Frontal cortex (tissue), 4 donors: ENCODE data around the gene FXYD5. TPM values are rescaled to one million over a fixed set of nuclear protein-coding genes. Genes with fewer than 3 reads are reported as not detected.

Experiments
- DNase-seq, 2 donors: peaks; one replicate each; pipeline ENCODE4 v3.0.0; 2012; ENCODE audit warnings: low spot score in 2 of 2
- FAIRE-seq: peaks from 2 replicates; lab custom pipeline; 2012; peaks lifted over from hg19 to GRCh38; lab: Jason Lieb, UNC
- small RNA-seq: library from RNA; depleted of rRNA; stranded (forward); fragments of <200 nt; gene quantifications from one replicate; pipeline ENCODE3, GENCODE V24; 2014
- total RNA-seq: library from RNA; depleted of rRNA; stranded (reverse); fragments of >200 nt; gene quantifications from one replicate; pipeline ENCODE4 v1.2.3, GENCODE V29; 2014
- donor health status: control.
- donor health status: control.
- donor health status: control.

Gene FXYD5
- total RNA-seq, 1 donor from 2014 or later = not detected

DNA sequence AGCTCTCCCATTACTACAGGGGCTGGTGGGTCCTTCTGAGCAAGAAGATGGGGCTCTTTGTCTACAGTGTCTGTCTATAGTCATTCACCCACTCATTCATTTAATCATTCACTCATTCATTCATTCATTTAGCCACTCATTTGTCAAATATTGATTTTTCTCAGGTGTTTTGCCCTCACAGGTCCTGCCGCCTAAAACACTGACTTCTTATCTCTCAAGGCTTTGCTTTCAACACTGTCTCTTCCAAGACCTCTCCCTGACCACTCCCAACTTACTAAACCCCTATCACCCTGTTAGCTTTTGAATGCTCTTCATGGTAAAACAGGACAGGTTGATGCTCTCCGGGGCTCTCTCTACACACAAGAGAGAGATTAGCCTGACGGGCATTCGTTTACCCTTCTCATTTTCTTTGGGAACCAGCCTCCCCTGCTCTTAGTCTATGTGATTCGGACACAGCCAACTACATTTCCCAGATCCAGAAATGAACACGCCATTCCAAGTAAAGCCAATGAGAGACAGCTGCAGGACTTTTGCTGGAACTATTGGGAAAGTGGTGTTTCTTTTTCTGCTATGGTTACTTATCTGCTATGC, 51.3 kb downstream of the FXYD5 start:
- DNase-seq (no peak), FAIRE-seq (no peak)

DNA sequence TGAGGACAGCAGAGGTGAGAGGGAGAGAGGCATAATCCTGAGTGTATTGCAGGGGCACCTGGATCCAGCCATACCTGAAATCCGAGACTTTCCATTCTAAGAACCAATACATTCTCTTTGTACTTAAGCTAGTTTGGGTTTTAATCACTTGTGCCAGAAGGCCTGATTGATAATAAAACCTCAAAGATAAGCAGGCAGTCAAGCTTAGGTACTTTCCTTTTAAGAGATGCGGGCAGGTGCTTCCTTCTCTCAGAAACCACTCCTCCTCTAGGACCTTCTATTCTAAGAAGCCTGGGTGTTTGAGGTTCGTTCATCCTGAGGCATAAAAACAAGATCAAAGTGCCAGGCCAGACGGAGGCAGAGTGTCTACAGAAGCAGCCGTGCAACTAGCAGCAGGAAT, 51.8 kb downstream of the FXYD5 start:
- FAIRE-seq = no peak
- no peak for DNase-seq

DNA sequence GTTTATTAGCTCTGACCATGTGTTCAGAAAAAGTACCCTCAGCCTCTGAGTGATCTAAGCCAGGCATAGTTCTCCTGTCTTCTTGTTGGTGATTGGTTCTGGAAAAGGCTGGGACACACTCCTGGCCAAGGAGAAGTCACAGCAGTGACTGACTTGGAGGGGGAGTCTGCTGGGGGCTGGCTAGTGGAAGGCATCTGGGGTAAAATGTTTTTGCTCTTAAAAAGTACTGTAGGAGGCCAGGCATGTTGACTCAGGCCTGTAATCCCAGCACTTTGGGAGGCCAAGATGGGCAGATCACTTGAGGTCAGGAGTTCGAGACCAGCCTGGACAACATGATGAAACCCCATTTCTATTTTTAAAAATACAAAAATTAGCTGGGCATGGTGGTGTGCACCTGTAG, 52.3 kb downstream of the FXYD5 start:
- FAIRE-seq = no peak
- DNase-seq = no peak

DNA sequence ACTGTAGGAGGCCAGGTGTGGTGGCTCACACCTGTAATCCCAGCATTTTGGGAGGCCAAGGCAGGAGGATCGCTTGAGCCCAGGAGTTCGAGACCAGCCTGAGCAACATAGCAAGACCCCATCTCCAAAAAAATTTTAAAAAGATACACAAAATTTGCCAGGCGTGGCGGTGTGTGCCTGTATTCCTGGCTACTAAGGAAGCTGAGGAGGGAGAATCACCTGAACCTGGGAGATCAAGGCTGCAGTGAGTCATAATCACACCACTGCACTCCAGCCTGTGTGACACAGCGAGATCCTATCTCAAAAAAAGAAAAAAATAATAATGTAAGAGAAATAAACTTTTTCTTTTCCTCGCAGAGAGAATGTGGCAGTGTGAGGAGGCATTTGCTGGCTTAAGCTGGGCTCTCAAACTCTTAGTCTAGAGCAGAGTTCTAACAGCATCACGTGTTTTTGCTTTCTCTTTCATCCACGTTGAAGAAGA, 52.9 kb downstream of the FXYD5 start:
- no peak for DNase-seq
- FAIRE-seq = no peak

DNA sequence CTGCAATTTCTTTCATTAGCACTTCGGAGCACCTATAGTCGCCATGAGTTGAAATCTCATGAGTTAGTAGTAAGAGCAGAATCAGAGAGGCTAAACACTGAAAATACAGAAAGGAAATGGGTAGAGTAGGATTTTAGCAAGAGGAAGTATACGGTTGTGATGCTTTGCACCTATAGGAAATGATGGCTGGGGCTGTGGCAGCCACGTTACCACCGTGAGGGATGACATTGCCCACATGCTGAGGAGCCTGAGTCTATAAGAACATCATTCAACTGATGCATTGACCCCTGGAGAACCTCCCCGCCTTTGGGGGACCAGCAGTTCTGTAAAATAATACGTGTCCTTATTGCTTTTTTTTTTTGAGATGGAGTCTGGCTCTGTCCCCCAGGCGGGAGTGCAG, 53.6 kb downstream of the FXYD5 start:
- no peak for FAIRE-seq

DNA sequence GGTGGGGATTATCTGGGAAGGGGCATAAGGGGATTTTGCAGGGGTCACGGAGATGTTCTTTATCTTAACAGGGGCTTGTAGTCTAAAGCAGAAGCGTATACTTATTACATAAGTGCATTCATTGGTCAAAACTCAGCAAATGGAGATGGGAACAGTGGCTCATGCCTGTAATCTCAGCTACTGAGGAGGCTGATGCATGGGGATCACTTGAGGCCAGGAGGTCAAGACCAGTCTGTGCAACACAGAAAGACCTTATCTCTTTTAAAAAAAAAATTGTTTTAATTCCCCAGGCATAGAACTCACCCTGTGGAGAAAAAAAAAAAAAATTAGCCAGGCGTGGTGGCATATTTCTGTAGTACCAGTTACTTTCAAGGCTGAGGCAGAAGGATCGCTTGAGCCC, 55.1 kb downstream of the FXYD5 start:
- DNase-seq (no peak), FAIRE-seq (no peak)

More for the DNA sequence above, 53.6 kb downstream of the FXYD5 start:
- DNase-seq = no peak

DNA sequence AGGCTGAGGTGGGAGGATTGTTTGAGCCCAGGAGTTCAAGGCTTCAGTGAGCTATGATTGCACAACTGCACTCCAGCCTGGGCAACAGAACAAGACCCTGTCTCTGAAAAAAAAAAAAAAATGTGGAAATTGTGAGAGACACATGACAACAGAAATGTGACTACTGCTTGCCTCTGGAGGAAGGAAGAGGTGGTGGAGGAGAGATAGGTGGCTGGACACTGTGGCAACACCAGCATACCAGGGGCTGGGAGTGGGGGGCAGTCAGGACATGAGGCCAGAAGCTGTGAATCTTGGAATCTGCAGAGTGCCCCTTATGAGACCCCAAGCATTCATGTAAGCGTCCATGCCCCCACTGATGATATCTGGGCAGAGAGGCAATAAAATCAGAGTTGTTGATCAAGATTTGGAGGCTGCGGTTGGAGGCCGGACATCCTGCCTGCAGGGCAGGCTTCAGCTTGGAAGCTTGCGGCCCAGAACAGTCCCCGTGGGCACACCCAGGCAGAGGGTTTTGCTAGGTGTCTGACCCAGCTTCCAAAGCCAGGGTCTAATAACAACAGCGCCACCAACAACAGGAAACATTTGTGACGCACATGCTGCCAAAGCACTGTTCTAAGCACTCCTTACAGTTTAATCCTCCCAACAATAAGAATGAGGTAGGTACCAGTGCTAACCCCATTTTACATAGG, 57.2 kb downstream of the FXYD5 start:
- FAIRE-seq (no peak), DNase-seq (no peak)

DNA sequence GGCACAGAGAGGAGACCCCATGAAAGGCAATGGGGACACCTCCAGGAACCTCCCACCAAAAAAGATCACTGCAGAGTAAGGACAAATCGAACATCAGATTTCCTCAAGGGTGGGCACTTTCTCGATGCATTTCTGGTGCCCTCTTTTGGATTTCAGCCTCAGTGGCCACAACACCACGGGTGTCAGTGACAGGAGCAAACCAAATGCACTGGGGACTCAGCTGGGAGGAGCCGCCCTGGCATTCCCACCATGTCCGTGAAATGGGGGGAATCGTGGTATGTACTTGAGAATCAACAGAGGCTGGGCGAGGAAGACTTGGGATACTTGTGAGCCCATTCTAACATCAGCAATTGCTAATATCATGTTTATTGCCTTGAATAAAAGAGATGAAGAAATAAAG, 57.7 kb downstream of the FXYD5 start:
- FAIRE-seq (no peak), DNase-seq (no peak)

DNA sequence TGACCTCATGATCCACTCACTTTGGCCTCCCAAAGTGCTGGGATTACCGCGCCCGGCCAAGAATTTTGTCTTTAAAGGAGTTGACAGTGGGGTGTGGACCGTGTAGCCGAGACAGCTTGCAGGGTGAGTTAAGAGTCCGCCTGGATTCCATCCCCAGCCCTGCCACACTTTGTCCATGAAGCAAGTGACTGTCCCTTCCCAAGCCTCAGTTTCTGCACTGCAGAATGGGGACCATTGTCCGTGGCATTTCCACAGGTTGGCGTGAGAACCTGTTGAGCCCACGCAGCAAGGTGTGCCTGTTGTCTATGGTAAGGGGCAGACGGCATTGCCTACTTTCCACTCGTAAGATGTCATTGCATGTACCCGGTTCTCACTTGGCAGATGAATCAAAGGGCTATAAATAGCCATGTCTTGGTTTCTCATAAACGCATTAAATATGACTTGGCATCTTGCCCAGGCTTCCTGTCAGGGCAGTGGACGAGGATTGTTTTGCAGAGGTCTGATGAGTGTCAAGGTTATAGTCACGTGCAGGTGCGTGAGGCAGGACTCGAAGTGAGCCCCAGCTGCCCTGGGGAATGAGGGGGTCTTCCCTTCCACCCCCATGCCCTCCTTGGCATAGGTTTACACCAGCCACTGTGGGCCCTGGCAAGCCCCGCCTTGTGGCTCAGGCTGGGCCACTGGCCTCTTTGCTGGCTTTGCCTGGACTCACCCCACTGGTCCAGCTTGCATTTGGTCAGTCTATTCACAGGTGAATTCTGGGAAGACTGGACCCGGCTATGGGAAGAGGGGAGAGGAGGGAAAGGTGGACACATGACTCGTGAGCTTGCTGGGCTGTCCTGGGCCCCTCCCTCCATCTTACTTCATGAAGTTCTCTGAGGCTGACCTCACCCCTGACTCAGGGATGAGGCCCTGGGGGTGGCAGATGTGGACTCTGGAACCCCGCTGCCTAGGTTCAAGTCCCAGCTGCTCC, 59.4 kb downstream of the FXYD5 start:
- no peak for FAIRE-seq
- DNase-seq = peak in 1 of 2 donors; percentile 29

DNA sequence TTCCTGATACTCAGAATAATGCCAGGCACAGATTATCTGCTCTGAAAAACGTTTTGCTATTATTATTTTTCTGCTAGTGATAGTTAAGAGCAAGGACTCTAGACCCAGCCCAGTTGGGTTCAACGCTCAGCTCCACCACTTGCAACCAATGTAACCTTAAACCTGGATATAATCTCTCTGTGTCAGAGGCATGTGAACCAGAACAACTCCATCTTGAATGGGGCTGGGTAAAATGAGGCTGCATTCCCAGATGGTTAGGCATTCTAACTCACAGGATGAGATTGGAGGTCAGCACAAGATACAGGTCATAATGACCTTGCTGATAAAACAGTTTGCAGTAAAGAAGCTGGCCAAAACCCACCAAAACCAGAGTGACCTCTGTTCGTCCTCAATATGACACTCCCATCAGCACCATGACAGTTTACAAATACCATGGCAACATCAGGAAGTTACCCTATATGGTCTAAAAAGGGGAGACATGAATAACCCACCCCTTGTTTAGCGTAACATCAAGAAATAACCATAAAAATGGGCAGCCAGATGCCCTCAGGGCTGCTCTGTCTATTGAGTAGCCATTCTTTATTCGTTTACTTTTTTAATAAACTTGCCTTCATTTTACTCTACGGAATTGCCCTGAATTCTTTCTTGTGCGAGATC, 60.4 kb downstream of the FXYD5 start:
- DNase-seq (no peak), FAIRE-seq (no peak)

DNA sequence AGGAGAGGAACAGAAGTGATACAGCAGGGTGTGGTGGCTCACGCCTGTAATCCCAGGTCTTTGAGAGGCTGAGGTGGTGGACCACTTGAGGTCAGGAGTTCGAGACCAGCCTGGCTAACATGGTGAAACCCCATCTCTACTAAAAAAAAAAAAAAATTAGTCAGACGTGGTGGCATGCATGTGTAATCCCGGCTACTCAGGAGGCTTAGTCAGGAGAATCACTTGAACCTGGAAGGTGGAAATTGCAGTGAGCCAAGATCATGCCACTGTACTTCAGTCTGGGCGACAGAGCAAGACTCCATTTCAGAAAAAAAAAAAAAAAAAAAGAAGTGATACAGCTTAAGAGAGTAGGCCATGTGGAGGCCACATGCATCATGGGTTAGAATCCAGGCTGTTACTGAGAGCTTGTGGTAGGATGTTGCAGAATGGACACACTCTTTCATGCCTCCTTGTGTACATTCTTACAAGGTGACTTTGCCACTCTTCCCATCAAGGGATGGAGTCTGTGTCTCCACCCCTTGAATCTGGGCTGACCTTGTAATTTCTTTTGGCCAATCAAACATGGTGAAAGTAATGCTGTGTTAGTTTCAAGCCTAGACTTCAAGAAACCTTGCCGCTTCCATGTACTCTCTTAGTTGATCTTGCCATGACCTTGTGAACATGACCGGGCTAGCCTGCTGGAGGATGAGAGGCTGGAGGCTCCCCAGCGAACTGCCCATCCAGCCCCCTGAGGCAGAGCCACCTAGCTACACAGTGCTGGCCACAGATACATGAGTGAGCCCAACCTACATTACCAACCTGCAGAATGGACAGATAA, 61.7 kb downstream of the FXYD5 start:
- no peak for DNase-seq
- no peak for FAIRE-seq

DNA sequence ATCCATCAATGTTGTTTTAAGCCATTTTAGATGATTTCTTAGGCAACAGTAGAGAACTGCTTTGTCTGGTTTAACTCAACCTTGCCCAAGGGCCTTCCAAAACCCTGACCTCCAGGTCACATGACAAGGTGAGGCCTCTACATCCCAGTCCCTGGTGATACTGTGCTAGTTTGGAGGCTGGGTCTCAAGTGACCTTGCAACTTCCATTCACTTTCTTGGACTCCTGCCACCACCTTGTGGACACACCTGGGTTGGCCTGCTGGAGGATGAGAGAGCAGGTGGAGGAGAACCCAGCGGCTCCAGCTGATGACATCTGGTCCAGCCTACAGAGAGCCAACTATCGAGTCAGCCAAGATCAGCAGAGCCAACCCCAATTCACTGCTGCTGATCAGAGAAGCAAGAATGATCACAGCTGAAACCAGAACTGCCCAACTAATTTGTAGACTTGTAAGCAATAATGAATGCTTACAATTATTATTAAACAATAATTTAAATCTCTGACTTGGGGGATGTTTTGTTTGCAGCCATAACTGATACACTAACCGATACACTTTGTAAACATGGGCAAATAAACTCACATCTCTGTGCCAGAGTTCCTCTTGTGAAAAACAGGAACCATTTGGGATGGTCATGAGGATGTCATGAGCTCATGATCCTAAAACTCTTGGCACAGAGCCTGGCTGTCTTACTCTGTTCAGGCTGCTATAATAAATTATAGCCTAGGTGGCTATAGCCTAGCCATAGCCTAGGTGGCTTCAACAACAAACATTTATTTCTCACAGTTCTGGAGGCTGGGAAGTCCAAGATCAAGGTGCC, 62.5 kb downstream of the FXYD5 start:
- FAIRE-seq = no peak

DNA sequence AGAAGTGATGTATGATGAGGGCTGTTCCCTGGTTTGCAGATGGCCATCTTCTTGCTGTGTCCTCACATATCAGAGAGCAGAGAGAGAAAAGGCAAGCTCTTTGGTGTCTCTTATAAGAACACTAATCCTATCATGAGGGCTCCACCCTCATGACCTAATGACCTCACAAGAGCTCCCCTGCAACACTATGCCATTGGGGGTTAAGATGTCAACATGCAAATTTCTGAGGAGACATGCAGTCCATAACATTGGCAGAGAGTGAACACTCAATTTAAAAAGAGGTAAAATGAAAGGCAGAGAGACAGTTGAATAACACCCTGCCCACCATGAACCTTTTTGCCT, 63.1 kb downstream of the FXYD5 start:
- FAIRE-seq = no peak

More for the DNA sequence above, 62.5 kb downstream of the FXYD5 start:
- no peak for DNase-seq

DNA sequence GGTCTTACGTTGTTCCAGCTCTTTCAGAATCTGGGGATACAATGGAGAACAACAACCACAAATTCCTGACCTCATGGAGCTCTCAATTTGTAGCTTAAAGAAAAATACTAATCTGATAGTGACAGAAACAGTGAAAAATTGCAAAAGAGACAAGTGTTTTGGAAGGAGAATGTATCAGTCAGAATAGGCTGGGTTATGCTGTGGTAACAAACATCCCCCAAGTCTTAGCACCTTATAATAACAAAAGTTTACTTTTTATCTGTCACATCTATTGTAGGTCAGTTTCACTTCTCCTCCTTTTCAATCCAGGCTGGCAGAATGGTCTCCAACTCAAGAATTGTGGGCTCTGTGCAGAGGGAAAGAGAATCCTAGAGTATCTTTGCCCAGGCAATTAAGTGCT, 64.5 kb downstream of the FXYD5 start:
- DNase-seq (no peak), FAIRE-seq (no peak)

More for the DNA sequence above, 63.1 kb downstream of the FXYD5 start:
- no peak for DNase-seq

Small RNA genes within 50 kb of the gene (small RNA-seq; reads per million reads assigned to genes)
- not detected for gene AC020907.2

Other genes starting within 250 kb of the FXYD5 start
- 8.2 TPM for gene ZNF30, start 227.8 kb upstream of the FXYD5 start, total RNA-seq
- gene ZNF792, start 190.5 kb upstream of the FXYD5 start, total RNA-seq = 13.9 TPM
- 29.3 TPM for gene GRAMD1A, start 154.4 kb upstream of the FXYD5 start, total RNA-seq
- 0.82 TPM for gene SCN1B, start 124.3 kb upstream of the FXYD5 start, total RNA-seq
- not detected for gene HPN, start 113.0 kb upstream of the FXYD5 start, total RNA-seq
- not detected for gene FXYD3, start 38.9 kb upstream of the FXYD5 start, total RNA-seq
- gene LGI4, start 19.7 kb upstream of the FXYD5 start, total RNA-seq = 9.0 TPM
- not detected for gene FXYD1, start 15.9 kb upstream of the FXYD5 start, total RNA-seq
- 10.6 TPM for gene FXYD7, start 11.5 kb upstream of the FXYD5 start, total RNA-seq
- gene FAM187B, start 74.0 kb downstream of the FXYD5 start, total RNA-seq = not detected
- 0.82 TPM for gene LSR, start 94.3 kb downstream of the FXYD5 start, total RNA-seq
- gene USF2, start 114.2 kb downstream of the FXYD5 start, total RNA-seq = 38.7 TPM
- not detected for gene HAMP, start 127.8 kb downstream of the FXYD5 start, total RNA-seq
- gene MAG, start 137.4 kb downstream of the FXYD5 start, total RNA-seq = not detected
- gene CD22, start 174.5 kb downstream of the FXYD5 start, total RNA-seq = not detected
- gene FFAR1, start 193.2 kb downstream of the FXYD5 start, total RNA-seq = not detected
- not detected for gene FFAR3, start 203.7 kb downstream of the FXYD5 start, total RNA-seq
- not detected for gene GPR42, start 216.3 kb downstream of the FXYD5 start, total RNA-seq